Chondrocyte (in vitro differentiated cells): Measurements from ENCODE around the gene PUS10. TPM values are rescaled to one million over a fixed set of nuclear protein-coding genes. Genes with fewer than 3 reads are reported as not detected.
A peak's percentile ranks its signal among the peaks of the same experiment; 100 is the strongest.

ENCODE experiments used
- DNase-seq: peaks from one replicate; pipeline ENCODE4 v3.0.0; 2021; ENCODE audit warnings: mixed read lengths, low spot score
- H3K27ac Mint-ChIP-seq: one replicate; pipeline ENCODE4 v1.8.0; 2021; ENCODE audit warnings: mild to moderate bottlenecking, moderate library complexity, mixed read lengths; ENCODE audit not compliant: unreplicated experiment
- H3K27me3 Mint-ChIP-seq: 2 replicates; pipeline ENCODE4 v1.8.0; 2021; ENCODE audit warnings: low read depth, mixed read lengths
- H3K36me3 Mint-ChIP-seq: 2 replicates; pipeline ENCODE4 v1.8.0; 2021; ENCODE audit warnings: low read depth, mixed read lengths
- H3K4me1 Mint-ChIP-seq: 2 replicates; pipeline ENCODE4 v1.8.0; 2021; ENCODE audit warnings: low read depth, mild to moderate bottlenecking, mixed read lengths
- H3K4me3 Mint-ChIP-seq: one replicate; pipeline ENCODE4 v1.8.0; 2021; ENCODE audit warnings: mild to moderate bottlenecking, moderate library complexity, mixed read lengths; ENCODE audit not compliant: unreplicated experiment
- H3K9me3 Mint-ChIP-seq: 2 replicates; pipeline ENCODE4 v1.8.0; 2021; ENCODE audit warnings: low read depth, mixed read lengths
- total RNA-seq: library from RNA; stranded (reverse); gene quantifications from 3 replicates; pipeline ENCODE4 v1.2.1, GENCODE V29; 2021
- TF ChIP-seq, protein P1 (sequence below): fragments of 200-600 bp; sonication (generic); IDR thresholded peaks from 2 replicates; pipeline ENCODE4 v1.5.0; 2021; ENCODE audit warnings: antibody characterized with exemption, mild to moderate bottlenecking, moderate library complexity

PUS10 gene
- total RNA-seq, 1 donor from 2014 or later, result 5.1 TPM

DNA sequence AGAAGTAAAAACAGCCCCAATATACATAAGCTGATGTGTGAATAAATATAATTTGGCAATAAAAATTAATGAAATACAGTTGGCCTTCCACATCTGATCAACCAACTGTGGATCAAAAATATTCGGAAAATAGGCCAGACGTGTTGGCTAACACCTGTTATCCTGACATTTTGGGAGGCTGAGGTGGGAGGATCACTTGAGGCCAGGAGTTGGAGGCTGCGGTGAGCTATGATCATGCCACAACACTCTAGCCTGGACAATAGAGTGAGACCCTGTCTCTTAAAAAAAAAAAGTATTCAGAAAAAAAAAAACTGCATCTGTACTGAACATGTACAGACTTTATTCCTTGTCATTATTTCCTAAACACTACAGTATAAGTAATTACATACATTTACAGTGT, 11.5 kb upstream of the PUS10 start:
- H3K9me3 Mint-ChIP-seq, result no peaks in the 10 kb centered on the region
- H3K27ac Mint-ChIP-seq, result no peak overlapping the region
- no peaks in the 10 kb centered on the region for H3K4me1 Mint-ChIP-seq
- DNase-seq, result no peak
- peaks cover 18% of the 10 kb centered on the region for H3K36me3 Mint-ChIP-seq
- H3K4me3 Mint-ChIP-seq, result no peak overlapping the region
- no peaks in the 10 kb centered on the region for H3K27me3 Mint-ChIP-seq
- TF ChIP-seq, protein P1, sequence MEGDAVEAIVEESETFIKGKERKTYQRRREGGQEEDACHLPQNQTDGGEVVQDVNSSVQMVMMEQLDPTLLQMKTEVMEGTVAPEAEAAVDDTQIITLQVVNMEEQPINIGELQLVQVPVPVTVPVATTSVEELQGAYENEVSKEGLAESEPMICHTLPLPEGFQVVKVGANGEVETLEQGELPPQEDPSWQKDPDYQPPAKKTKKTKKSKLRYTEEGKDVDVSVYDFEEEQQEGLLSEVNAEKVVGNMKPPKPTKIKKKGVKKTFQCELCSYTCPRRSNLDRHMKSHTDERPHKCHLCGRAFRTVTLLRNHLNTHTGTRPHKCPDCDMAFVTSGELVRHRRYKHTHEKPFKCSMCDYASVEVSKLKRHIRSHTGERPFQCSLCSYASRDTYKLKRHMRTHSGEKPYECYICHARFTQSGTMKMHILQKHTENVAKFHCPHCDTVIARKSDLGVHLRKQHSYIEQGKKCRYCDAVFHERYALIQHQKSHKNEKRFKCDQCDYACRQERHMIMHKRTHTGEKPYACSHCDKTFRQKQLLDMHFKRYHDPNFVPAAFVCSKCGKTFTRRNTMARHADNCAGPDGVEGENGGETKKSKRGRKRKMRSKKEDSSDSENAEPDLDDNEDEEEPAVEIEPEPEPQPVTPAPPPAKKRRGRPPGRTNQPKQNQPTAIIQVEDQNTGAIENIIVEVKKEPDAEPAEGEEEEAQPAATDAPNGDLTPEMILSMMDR, result no peak

DNA sequence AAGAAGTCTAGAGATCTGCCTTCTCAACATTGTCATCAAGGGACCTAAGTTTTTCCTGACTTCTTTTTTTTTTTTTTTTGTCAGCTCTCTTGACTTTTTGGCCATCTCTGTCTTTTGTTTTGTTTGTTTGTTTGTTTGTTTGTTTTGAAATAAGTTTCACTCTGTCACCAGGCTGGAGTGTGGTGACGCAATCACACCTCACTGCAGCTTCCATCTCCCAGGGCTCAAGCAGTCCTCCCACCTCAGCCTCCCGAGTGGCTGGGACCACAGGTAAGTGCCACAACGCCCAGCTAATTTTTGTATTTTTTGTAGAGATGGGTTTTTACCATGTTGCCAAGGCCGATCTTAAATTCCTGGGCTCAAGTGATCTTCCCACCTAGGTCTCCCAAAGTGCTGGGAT, 5.6 kb upstream of the PUS10 start:
- TF ChIP-seq, protein P1, result no peak
- Mint-ChIP-seq H3K27me3 (no peaks in the 10 kb centered on the region), H3K36me3 (peaks cover 15% of the 10 kb centered on the region)

DNA sequence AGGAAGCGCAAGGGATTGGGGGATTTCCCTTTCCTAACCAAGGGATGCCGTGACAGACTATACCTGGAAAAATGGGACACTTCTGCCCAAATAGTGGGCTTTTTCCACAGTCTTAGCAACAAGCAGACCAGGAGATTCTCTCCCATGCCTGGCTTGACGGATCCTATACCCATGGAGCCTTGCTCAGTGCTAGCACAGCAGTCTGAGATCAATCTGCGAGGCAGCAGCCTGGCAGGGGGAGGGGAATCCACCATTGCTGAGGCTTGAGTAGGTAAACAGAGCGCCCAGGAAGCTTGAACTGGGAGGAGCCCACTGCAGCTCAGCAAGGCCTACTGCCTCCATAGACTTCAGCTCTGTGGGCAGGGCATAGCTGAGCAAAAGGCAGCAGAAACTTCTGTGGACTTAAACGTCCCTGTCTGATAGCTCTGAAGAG, 3.2 kb upstream of the PUS10 start:
- Mint-ChIP-seq H3K9me3 (peaks cover 8% of the 10 kb centered on the region), H3K27me3 (no peaks in the 10 kb centered on the region), H3K36me3 (peaks cover 14% of the 10 kb centered on the region), H3K4me3 (no peak overlapping the region), H3K4me1 (peaks cover 24% of the 10 kb centered on the region), H3K27ac (no peak overlapping the region)
- TF ChIP-seq, protein P1, result no peak
- DNase-seq, result no peak

More for the DNA sequence above, 5.6 kb upstream of the PUS10 start:
- H3K27ac Mint-ChIP-seq, result no peak overlapping the region
- no peak for DNase-seq
- H3K4me1 Mint-ChIP-seq, result peaks cover 14% of the 10 kb centered on the region
- H3K9me3 Mint-ChIP-seq, result peaks cover 8% of the 10 kb centered on the region
- H3K4me3 Mint-ChIP-seq, result no peak overlapping the region

DNA sequence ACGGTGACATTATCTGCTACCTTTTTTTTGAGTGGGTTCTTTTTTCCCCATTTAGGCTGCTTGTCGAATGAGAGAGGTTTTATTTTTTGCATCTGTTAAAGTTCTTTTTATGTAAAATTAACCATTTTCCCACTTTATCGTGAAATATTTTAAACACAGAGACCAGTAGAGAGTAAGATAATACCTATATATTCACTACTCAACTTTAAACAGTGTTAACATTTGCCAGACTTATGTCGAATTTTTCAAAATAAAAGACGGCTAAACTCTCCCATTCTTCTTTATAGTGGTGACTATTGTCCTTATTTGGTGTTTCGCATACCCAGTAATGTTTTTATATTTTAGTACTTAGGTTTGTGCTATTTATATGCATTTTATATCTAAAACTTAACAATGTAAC, 743 bp upstream of the PUS10 start:
- TF ChIP-seq, protein P1, result no peak
- peak overlapping the region; percentile 99 for H3K4me3 Mint-ChIP-seq

DNA sequence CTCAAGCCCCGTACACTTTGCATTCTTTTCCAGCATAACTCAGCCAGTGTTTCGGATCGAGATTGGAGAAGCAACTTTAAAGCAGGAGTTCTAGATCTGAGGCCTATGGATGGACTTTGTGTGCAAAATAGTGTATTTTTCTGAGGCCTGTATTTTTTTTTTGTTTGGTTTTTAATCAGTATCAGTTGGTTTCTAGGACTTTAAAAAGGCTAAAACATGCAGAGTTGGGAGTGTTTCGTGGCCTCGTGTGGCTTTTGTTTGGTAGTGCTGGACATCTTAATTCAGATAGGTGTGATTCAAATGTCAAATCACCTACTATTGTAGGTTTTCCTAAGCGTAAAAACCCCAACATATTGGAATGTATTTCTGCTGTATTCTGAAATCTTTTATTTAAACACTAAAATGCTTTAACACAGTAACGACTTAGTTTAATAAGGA, 282 bp upstream of the PUS10 start:
- Mint-ChIP-seq H3K36me3 (peaks cover 12% of the 10 kb centered on the region), H3K9me3 (peaks cover 8% of the 10 kb centered on the region), H3K27ac (peak overlapping the region; percentile 99), H3K4me3 (peak overlapping the region; percentile 99), H3K27me3 (no peaks in the 10 kb centered on the region), H3K4me1 (peaks cover 31% of the 10 kb centered on the region)
- TF ChIP-seq, protein P1, result no peak
- DNase-seq, result no peak

More for the DNA sequence above, 743 bp upstream of the PUS10 start:
- Mint-ChIP-seq H3K9me3 (peaks cover 8% of the 10 kb centered on the region), H3K27ac (peak overlapping the region; percentile 99), H3K27me3 (no peaks in the 10 kb centered on the region), H3K36me3 (peaks cover 12% of the 10 kb centered on the region), H3K4me1 (peaks cover 30% of the 10 kb centered on the region)
- DNase-seq, result no peak
